HCEC 1CT (cell line): ENCODE results near the gene IL36G.

Experiments used
- DNase-seq: peaks from one replicate; pipeline ENCODE4 v3.0.0-alpha.2; 2017

IL36G gene

GRCh38 chr2:112973156-112973555 is 4.7 kb upstream of the IL36G start:
- DNase-seq, result no peak

GRCh38 chr2:112979731-112980130 is 1.9 kb downstream of the IL36G start:
- no peak for DNase-seq

DNA sequence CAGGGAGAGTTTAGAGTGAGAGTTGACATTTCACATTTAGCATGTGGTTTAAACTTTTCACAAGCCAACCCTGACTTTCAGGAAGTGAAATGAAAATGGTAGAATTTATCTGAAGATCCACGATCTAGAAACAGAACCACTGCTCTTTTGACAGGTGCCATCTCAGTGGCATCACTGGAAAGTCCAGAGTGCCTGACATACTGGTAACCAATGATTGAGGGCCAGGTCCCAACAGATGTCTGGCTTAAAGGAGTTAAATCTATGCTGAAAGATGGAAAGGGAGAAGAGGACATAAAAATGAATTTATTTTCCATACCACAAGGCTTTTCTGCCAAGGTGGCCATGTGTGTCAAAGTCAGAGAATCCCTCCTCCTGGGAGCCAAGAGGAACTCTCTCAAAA is 2.7 kb downstream of the IL36G start:
- no peak for DNase-seq

DNA sequence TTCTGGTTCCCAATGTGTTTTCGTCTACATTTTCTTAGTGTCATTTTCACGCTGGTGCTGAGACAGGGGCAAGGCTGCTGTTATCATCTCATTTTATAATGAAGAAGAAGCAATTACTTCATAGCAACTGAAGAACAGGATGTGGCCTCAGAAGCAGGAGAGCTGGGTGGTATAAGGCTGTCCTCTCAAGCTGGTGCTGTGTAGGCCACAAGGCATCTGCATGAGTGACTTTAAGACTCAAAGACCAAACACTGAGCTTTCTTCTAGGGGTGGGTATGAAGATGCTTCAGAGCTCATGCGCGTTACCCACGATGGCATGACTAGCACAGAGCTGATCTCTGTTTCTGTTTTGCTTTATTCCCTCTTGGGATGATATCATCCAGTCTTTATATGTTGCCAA is 7.3 kb downstream of the IL36G start:
- DNase-seq, result no peak

DNA sequence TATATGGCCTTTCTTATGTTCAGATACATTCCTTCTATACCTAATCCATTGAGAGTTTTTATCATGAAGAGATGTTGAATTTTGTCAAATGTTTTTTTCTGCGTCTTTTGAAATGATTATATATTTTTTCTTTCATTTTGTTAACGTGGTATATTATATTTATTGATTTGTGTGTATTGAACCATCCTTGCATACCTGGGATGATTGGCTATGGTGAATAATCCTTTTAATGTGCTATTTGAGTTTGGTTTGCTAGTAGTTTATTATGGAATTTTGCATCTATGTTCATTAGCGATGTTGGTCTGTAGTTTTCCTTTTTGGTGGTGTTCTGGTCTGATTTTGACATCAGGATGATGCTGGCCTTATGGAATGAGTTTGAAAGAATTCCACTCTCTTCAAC is 11.8 kb downstream of the IL36G start:
- DNase-seq, result no peak

DNA sequence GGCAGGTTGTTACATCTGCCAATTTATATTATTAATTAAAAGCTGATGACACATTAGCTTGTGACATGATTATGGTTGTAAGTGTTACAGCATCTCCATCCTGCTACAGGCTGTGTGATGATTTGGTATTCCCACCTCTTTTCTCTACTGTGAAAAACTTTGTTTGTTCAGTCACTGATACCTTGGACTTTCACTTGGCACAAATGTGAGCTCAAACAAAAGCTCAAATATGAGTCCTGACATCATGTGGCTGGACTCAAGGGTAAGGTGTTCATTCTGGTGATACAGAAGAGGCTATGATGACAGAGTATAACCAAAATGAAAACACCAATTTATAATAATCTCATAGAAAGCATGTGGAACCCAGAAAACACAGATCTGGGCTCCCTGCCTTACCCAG is 16.0 kb downstream of the IL36G start:
- DNase-seq, result no peak

DNA sequence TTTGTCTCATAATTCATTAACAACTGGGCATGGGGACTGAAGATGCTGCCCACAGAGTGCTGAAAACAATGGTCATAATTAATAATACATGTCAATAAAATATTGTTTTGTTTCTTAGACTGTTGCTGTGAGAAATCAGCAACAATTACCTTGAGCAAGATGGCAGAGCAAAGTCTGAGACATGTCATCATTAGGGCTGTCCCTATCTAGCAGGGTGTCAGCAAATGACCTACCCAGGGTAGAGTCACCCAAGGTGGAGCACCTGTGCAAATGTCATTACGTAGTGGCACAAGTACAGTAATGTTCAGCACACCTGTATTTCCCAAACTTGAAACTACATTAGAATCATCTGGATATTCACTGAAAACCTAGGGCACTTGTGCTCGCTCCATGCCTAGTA is 16.8 kb downstream of the IL36G start:
- no peak for DNase-seq

- DNase-seq, result no peak
These were observed 17.6 kb downstream of the IL36G start for GRCh38 chr2:112995346-112995920.

DNA sequence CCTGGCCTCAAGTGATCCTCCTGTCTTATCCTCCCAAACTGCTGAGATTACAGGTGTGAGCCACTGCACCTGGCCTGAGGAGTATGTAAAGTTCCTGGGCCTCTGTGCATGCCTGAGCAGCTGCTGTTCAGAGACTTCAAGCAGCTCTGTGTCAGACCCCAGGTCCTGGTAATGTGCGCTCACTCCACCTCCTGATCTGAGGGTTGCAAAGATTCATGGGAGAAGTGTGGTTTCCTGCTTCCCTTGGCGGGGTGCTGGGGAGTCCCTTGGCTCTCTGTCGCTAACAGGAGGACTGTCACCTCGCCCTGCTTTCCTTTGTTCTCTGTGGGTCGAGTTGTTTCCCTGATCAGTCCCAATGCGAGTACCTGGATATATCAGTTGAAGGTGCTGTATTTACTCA is 18.8 kb downstream of the IL36G start:
- DNase-seq, result no peak

GRCh38 chr2:112997151-112997550 is 19.3 kb downstream of the IL36G start:
- DNase-seq, result no peak

DNA sequence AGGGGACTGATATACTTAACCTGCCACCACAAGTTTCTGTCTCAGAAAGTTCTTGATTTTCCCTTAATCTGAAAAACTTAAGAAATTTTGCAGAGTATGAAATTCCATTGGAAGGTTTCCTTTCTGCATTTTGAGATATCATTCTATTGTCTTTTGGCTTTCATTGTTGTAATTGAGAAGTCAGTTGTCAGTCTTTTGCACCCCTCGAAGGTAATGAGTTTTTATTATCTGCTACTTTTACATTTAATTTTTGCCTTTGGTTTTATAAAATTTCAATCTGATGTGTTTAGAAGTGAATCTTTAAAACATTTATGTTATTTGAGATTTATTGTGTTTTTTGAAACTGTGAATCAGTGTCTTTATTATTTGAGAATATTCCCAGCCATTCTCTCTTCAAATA is 22.6 kb downstream of the IL36G start:
- DNase-seq, result no peak

DNA sequence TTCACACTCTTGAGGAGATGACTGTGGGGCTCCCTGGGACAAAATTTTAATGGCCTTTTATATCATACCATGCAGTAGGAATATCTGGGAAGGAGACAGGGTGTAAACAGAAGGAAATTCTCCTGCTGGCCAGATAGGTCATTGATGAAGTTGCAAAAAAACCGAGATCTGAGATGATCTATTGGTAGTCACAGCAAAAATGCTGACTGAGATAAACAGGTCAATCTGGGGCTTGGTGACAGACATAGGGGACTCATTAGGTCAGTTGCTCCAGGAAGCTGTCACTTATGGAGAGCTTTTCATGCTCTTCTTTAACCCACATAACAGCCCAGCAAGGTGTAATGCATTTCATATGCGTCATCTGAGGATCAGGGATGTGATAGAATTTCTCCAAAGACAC is 24.9 kb downstream of the IL36G start:
- no peak for DNase-seq

DNA sequence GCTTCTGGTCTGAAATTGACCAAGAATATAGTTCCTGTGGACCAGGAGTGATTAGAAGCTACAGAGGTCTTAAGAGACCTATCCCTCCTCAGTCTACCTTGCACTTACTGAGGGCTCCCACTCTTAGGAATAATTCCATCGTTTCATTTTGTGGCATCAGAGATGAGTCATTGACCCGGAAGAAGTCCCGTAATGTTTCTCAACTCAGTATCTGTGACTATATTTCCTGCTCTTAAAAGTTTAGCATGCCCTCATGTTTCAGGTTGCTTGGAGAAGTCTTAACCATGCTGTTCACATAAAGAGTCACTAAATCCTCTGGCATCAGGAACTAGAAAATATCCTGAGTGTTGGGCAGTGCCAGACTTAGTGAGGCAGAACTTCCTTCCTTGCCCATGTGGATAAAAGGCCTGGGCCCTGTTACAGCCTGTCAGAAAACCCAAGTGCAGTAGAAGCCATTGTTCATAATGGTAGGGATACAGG is 27.3 kb downstream of the IL36G start, which contains the start of gene IL36A:
Gene IL36A, plus strand, starts transcription at position 430 of the 480 bp plus-strand sequence. CDS start 413 bp downstream, outside the sequence.
- no peak for DNase-seq

GRCh38 chr2:113007250-113007649 is 29.4 kb downstream of the IL36G start:
- DNase-seq, result no peak

- DNase-seq, result no peak
These were observed 31.8 kb downstream of the IL36G start for GRCh38 chr2:113009622-113010021.

DNA sequence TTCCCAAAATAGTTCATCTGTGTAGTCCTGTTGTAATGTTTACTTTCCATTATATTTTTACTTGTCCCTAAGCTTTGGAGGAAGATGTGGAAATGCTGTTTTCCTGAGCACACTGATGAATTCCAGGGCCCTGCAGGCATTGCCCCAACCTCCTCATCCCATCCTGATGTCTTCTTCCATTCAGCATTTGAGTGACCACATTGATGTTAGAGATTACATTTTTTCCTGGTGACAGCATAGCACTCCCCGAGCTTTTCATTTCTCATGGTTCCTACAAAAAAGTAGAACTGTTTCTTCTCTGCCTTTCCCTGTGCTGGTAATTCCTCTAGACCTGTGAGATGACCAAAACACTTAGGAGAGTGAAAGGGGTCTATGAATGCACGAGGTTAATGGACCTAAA is 32.3 kb downstream of the IL36G start:
- peak; percentile 2 for DNase-seq

- no peak for DNase-seq
These were observed 33.3 kb downstream of the IL36G start for GRCh38 chr2:113011108-113011507.

DNA sequence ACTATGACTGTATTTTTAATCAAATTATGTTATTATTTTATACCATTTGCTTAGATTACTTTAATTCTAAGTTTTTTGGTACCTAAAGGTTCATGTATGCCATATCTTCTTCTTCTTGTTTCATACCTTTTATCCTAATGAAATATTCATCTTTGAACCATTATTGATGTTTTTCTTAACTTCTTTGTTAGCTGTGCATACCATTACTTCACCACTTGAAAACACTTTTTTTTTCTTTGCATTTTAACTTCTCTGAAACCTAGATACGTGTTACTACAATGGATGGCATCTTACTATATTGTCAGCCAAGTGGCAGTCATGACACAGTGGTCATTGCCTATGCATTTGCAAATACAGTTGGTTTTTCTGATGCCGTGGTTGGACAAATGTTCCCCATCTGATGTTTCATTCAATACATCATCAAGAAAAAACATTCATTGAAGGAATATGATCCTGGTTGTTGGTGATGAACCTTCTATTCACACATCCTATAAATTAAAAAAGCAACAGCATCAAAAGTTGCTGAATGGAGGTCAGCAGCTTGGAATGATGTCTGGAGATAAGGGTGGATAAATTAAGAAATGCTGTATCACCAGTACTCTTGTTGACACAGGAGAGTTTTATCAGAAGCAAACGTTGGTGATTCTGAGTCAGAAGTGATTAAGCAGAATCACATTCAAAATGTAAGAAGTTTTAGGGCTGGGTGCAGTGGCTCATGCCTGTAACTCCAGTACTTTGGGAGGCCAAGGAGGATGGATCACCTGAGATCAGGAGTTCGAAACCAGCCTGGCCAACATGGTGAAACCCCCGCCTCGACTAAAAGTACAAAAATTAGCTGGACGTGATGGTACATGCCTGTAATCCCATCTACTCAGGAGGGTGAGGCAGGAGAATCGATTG is 34.9 kb downstream of the IL36G start:
- DNase-seq, result no peak

GRCh38 chr2:113013336-113013661 is 35.5 kb downstream of the IL36G start:
- DNase-seq, result no peak

GRCh38 chr2:113014067-113014466 is 36.3 kb downstream of the IL36G start:
- no peak for DNase-seq

GRCh38 chr2:113015042-113015441 is 37.2 kb downstream of the IL36G start:
- DNase-seq, result no peak

- no peak for DNase-seq
These were observed 37.8 kb downstream of the IL36G start for GRCh38 chr2:113015655-113016054.

DNA sequence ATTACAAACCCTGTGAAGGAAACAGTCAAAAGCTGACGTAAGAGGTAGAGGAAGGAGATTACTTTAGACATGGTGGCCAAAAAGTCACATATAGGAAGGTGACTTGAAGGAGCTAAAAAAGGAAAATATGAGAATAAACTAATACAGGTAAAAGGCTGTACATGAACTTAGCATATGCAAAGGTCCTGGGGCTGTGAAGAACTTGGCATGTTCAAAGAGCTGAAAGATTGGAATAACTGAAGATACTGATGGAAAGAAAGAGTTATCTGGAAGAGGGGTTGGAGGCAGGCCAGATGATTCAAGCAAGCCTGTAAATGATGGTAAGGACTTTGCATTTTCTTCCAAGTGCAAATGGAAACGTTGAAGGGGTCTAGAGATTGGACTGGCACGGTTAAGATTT is 40.7 kb downstream of the IL36G start:
- no peak for DNase-seq

GRCh38 chr2:113021312-113021711 is 43.5 kb downstream of the IL36G start:
- DNase-seq, result no peak

DNA sequence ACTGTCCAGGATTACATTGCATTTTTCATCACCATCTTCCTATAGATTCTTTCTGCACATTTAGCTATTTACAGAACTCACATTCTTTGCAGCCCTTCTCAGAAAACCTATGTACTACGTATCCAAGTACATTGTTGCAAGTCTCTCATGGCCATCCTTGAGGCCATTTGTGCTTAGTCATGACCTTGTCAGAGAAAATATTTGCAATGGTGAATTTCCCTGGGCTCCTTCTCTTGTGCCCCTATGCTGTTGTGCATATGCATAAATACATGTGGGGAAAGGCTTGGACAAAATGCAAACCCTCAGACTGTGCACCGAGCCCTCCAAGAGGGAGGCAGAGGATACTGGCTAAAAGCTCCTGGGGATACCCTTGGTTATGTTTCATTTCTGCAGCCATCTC is 47.0 kb downstream of the IL36G start:
- no peak for DNase-seq
